Measurements from ENCODE around the gene PRRG1.
"Not testable (repeated sequence)": the region's sequence is repeated elsewhere in the genome, so short reads cannot be mapped to it uniquely, and the experiment has no call there.

PRRG1 gene

DNA sequence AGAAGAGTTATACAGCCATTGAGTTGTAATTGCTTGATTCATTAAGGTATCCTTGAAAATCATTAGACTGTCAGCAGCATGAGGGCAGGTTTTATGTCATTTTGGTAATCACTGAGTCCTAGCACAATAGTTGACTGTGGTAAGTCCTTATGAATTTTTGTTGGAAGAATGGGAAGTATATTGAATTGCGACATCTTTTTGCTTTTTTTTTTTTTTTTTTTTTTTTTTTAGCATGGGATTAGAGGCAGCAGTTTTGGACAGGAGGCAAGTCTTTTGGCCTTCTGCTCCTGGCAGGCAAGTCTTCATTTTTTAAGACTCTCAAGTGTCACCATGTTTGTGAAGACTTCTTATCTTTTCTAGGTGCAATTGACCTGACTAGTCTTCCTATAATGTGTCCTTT is 29.7 kb downstream of the PRRG1 start:
- no peak for DNase-seq

DNA sequence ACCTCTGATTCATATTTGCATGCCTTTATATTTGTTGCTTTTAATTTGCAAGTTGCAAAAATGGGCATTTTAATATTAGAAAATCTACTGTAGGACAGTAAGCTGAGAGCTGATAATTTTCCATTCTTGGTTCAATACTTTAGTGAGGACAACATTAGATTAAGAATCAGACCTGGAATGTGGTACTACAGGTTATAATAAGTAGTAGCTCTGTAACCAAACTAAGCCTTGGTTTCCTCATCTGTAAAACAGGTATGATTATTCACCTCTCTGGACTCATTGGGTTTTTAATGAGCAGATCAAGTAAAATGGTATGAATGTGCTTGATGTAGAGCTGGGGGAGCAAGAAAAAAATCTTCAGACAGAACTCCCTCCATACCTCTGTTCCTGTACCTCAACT is 31.1 kb downstream of the PRRG1 start:
- no peak for DNase-seq

DNA sequence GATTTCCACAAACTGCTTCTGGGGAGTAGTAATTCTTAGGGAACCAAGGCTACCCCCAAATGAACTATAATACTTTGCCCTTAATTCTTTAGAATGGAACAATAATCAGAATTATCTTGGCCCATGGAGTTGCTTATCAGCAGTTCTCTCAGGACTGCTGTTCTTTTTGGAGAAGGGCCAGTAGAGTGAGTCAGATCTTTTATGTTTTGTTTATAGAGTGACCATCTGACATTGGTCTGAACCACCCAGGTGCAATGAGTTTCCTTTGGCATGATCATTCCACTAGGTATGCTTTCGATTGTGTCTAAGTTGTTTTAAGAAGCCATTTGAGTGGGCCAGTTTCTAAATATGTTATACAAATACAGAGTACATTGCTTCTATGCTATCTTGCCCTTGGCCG is 31.8 kb downstream of the PRRG1 start:
- peak; percentile 62 for DNase-seq

- peak; percentile 18 for DNase-seq
These were observed 34.1 kb downstream of the PRRG1 start for GRCh38 chrX:37383313-37383712.

DNA sequence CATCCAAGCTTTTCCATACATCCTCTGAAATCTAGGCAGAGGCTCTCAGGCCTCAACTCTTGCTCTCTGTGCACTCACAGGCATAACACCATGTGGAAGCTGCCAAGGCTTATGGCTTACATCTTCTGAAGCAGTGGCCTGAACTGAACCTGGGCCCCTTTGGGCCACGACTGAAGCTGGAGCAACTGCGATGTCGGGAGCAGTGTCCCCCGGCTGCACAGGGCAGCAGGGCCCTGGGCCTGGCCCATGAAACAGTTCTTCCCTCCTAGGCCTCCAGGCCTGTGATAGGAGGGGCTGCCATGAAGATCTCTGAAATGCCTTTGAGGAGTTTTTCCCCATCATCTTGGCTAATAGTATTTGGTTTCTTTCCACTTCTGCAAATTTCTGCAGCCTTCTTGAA is 39.2 kb downstream of the PRRG1 start:
- DNase-seq = no peak

- peak; percentile 66 for DNase-seq
These were observed 56.8 kb downstream of the PRRG1 start for GRCh38 chrX:37405956-37406355.

DNA sequence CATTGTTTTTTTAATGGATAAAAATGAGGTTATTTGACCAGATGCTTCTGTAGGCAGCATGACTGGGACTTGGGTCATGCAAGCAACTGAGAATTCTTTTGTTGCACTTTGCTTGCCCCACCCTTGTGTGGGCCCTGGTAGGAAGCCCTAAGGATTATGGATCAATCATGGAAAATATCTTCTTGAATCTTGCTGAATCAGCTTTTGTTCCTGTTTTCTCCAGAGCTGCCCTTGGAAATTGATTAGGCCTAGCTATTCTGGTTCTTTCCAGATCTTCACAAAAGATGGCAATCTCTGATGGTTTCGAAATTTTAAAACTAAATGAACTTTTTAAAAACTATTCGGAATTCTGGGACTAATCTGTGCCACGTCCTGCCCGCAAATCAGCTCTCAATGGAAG is 58.6 kb downstream of the PRRG1 start:
- DNase-seq = no peak

DNA sequence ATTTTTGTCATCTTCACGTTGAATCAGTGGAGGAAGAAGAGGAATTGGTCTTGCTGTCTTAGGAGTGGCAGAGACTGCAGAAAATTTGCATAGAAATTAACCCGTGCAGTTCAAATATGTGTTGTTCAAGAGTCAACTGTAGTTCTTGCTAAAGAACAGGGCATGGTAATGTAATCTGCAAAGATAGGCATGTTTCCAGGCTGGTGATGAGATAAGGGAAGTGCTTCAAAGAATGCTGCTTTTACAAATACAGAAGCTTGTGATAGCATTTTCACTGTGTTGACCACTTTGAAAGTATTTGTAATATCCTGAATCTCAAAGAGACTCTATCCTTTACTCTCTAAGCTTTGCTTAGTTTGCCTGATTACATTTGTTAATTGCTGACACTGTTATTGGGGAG is 60.1 kb downstream of the PRRG1 start:
- no peak for DNase-seq

GRCh38 chrX:37420185-37420584 is 71.0 kb downstream of the PRRG1 start:
- DNase-seq = peak; percentile 5

DNA sequence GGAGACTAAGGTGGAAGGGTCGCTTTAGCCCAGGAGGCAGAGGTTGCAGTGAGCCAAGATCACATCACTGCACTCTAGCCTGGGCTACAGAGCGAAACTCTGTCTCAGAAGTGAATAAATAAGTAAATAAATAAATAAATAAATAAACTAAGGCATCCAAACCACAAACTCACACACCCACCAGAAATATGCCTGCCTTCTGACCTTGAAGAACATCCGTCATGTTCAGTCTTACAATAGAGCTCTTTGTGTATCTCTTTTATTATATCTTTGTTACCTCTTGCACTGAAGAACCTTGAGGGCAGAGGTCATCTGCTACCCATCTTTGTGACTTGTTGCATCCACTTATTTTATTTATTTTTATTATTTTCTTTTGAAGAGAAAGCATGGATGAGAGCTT is 71.6 kb downstream of the PRRG1 start:
- no peak for DNase-seq

DNA sequence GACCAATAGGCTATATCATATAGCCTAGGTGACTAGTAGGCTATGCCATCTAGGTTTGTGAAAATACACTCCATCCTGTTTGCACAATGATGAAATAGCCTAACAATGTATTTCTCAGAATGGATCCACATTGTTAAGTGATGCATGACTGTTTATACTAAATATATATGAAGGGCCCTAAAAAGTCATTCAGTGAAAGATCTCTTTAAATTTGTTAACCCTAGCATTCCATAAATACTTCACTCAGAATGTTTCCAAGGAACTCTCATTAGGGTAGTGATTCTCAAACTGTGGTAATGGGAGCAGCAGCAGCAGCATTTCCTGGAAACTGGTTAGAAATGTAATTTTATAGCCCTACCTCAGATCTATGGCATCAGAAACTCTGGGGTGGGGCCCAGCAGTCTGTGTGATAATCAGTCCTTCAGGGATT is 74.9 kb downstream of the PRRG1 start:
- DNase-seq = peak; percentile 75

DNA sequence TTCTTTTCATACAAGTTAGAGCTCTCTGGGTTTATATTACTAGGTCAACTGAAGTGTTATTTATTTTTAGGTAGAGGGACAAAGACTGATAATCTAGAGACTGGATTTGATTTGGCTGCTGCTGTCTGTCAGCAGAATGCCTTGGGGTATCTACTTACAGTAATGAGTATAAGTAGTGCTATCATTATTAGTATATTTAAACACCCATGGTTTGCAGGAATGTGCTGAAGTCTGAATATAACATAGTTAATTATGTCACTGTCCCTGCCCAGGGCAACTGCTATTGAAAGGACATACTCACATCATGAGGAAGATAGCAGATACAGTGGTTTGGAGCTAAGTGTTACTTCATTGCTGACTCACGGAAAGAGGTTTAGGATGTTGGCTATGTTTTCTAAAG is 76.2 kb downstream of the PRRG1 start:
- DNase-seq = peak; percentile 4

GRCh38 chrX:37428962-37429361 is 79.8 kb downstream of the PRRG1 start:
- DNase-seq = not testable (repeated sequence)

GRCh38 chrX:37434362-37434761 is 85.2 kb downstream of the PRRG1 start:
- DNase-seq = no peak

GRCh38 chrX:37437160-37437559 is 88.0 kb downstream of the PRRG1 start:
- no peak for DNase-seq

DNA sequence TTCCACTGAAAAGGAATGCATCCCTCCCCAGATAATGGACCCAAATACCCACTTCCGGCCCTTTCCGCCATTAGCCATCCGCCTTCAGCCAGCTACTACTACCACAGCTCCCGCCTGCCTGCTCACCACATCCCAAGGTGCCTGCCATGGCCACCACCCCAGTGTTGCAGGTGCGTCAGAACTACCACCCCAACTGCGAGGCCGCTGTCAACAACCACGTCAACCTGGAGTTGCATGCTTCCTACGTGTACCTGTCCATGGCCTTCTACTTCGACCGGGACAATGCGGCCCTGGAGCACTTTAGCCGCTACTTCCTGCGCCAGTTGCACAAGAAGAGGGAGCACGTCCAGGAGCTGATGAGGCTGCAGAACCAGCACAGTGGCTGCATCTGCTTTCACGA is 92.2 kb downstream of the PRRG1 start:
- no peak for DNase-seq

DNA sequence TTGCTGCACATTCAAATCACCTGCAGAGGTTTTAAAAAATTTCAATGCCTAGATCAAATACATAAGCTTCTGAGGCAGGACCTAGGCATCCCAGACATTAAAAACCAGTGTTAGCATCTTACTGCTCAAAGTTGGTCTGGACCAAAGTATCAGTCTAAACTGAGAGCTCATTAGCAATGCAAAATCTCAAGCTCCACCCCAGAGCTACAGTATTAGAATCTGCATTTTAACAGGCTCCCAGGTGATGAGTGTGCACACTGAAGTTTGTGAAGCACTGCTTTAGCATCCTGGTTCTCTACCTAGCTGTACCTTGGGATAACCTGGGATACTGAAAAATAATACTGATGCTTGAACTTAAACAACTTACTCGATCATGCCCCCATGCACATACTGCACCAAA is 96.0 kb downstream of the PRRG1 start:
- DNase-seq = no peak

GRCh38 chrX:37453821-37454220 is 104.7 kb downstream of the PRRG1 start:
- no peak for DNase-seq

GRCh38 chrX:37454537-37455285 is 105.5 kb downstream of the PRRG1 start:
- peak; percentile 65 for DNase-seq

DNA sequence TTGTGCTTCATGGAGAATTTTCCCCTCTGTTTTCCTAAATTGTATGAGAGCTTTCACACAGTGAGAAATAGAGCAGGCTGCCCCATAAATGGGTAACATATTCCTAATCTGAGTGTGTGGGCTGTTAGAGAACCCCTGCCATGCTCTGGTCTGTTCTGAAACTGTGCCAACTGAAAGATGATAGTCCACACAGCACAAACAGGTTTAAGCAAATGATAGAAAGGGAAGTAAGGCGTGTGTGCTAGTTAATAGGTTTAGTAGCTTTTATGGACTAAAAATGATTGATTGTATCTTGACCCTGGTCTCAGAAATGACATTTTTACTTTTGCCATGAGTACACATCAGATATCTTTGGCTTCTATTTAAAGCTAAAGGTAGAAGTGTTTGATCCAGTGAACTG is 106.2 kb downstream of the PRRG1 start:
- no peak for DNase-seq

DNA sequence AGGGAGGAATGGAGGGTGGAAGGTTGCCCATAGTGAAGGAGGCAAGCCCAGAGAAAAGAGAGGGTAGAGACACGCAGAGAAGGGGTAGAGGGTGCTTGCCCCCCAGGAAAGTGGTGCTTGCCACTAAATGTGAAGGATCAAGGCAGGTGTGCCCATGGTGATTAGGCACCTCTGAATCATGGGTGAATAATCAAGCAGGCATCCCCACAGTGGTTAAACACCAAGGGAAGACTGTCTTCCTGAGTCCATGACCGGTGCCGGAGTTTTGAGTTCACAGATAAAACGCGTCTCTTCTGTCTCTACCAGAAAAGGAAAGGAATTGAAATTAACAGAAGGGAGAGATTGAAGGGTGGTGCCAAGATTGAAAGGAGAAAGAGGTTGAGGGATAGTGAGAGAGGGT is 111.1 kb downstream of the PRRG1 start:
- DNase-seq = not testable (repeated sequence)

- DNase-seq = no peak
These were observed 113.2 kb downstream of the PRRG1 start for GRCh38 chrX:37462346-37462745.

GRCh38 chrX:37468124-37468739 is 119.1 kb downstream of the PRRG1 start:
- no peak for DNase-seq

GRCh38 chrX:37470711-37471110 is 121.5 kb downstream of the PRRG1 start:
- no peak for DNase-seq

GRCh38 chrX:37472836-37473235 is 123.7 kb downstream of the PRRG1 start:
- DNase-seq = no peak
